Measurements from ENCODE around the gene ADD2.
"Not testable (repeated sequence)": the region's sequence is repeated elsewhere in the genome, so short reads cannot be mapped to it uniquely, and the experiment has no call there.

ADD2 gene

DNA sequence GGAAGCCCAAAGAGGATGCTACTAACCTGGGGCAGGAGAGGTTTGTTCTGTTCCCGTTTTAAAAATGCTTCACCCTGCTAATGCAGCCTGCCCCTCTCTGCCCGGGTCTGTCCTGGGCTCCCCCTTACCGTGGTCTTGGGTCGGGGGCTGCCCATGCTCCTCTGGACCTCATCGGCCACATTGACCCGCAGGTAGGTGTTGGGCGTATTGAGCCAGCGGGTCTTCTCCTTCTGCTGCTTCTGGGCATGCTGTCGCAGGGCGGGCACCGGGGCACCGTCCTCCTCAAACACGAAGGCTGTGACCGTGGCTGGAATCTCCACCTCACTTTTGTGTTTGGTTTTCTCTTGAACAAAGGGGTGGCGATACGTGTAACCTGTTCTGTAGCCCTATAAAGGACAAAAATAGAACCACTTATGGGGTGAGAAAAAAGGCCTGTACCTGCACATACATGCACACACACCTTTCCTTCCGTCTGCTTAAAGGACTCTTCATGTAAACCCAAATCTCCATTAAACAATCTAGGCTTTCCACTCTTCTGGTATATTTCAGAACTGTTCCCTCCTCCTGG is 89.3 kb downstream of the ADD2 start:
- in situ Hi-C loops (cut with MboI; ENCODE audit: low sequenced_read_pairs) = no loop called here

GRCh38 chr2:70676301-70677035 is 91.5 kb downstream of the ADD2 start:
- in situ Hi-C loops (cut with MboI; ENCODE audit: low sequenced_read_pairs) = no loop called here

DNA sequence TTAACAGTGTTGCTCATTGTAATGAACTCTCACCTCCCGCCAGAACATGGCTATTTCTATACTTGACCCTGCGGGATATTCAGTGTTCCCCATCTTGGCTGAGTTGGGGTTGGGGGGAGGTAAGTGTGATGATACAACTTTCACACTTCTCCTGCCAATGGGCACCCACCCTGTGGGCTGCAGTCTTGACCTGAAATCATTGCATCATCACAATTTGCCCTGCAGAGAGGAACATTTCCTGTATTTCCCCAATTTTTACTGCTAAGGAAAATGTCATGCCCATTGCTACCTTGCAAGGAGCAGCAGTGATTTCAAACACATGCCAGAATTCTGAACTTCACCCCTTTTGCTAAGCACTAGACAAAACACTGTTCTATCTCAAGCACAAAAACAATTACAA is 92.1 kb downstream of the ADD2 start:
- in situ Hi-C loops (cut with MboI; ENCODE audit: low sequenced_read_pairs) = no loop called here

GRCh38 chr2:70674636-70675430 is 93.2 kb downstream of the ADD2 start:
- in situ Hi-C loops (cut with MboI; ENCODE audit: low sequenced_read_pairs) = no loop called here

DNA sequence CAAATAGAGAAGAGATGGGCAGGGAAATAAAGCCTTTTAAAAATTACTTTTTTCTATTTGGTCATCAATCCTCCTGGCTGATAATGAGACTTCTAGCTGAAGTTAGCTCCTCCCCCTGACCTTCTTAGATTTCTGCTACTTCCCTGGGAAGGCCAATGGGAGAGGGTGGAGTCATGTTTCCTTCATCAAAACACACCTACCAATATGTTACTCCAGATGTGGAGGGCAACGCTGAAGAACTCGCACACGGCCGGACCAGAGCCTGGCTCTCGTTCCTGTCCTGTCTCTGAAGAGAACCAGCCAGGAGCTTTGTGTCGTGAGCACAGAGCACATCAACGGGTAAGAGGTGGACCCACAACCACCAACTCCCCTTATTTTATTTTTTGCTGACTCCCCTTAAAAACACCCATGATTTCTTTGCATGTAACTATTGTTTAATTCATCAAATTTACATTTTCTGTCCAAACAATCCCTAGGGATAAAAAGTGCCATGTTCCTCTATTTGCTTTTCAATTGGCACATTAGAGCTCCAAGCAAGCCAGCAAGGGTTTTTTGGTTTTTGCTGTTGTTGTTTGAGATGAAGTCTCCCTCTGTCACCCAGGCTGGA is 94.9 kb downstream of the ADD2 start:
- in situ Hi-C loops (cut with MboI; ENCODE audit: low sequenced_read_pairs) = no loop called here

DNA sequence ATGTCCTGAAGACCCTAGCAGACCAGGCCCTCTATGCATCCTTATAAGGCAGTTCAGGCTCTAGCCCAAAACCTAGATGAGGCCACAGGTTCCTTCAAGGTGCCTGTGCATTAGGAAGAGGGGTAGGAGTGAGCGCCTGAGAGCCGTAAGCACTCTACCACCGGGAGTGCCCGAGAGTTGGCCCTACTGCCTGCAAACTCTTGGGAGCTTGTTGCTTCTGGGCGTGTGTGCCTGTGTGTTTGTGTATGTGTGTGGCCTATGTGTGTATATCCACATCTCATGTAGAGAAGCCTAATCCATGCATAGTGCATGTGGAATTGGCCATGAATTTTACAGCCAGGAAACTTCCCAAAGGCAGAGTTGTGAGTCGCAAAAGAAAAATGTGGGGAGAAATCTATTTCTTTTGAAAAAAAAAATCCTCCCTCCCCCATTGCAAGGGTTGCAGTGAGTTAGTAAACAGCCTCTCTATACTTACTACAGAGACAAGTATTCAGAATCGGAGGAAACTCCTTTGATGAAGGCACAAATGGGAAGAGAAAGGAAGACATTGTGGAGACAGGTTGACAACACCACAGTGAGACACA is 96.8 kb downstream of the ADD2 start:
- in situ Hi-C loops (cut with MboI; ENCODE audit: low sequenced_read_pairs) = no loop called here

- in situ Hi-C loops (cut with MboI; ENCODE audit: low sequenced_read_pairs) = no loop called here
These were observed 97.4 kb downstream of the ADD2 start for GRCh38 chr2:70670626-70671025.

DNA sequence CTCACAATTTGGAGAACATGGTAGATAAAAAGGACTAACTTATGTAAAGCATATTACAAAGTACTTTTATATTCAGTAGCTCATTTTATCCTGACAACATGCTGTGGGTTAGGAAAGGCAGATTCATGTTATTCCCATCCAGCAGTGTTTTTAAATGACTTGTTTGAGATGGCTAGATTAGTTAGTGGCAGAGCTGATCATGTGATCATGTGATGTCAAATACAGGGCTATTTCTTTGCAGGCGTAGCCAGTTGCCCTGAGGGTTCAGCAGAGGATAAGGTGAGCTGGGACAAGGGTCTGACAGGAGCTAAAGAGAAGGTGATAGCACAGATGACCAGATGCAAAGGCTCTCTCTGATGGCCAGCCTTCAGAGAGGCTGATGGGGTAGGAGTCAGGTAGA is 97.8 kb downstream of the ADD2 start:
- in situ Hi-C loops (cut with MboI; ENCODE audit: low sequenced_read_pairs) = no loop called here

DNA sequence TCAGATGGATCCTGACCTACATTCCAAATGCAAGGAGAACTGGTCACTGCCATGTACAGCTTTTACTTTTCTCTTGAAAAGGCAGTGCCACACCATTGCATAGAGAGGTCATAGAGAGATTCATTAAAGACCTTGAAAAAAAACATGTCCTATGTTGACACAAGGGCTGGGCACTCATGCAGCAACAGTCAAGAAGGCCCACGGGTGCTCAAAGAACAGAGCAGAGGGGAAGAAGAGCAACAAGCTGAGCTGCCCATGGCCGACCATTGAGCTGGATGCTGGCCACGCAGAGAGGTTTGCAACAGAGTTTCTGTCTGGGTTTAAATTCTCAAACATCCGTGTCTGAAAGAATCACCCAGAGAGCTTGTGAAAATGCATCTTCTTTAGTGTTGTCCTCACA is 99.1 kb downstream of the ADD2 start:
- in situ Hi-C loops (cut with MboI; ENCODE audit: low sequenced_read_pairs) = no loop called here

DNA sequence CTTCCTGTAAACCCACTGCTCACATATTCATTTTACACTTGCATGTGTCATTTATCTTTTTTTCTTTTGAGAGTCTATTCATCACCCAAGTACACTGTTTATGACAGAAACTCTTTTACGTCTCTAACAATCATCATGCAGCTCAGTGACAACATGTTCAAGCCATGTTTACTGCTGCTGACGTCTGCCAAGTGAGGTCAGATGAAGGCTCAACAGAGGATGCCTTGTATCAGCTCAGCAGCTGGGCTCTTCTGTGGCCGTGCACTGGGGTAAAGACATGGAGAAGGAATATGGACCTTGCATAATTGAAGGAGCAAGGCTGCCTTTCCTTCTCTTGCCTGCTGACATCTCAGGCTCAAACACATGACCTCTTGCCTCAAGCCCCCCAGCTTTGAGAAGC is 99.6 kb downstream of the ADD2 start:
- in situ Hi-C loops (cut with MboI; ENCODE audit: low sequenced_read_pairs) = no loop called here

DNA sequence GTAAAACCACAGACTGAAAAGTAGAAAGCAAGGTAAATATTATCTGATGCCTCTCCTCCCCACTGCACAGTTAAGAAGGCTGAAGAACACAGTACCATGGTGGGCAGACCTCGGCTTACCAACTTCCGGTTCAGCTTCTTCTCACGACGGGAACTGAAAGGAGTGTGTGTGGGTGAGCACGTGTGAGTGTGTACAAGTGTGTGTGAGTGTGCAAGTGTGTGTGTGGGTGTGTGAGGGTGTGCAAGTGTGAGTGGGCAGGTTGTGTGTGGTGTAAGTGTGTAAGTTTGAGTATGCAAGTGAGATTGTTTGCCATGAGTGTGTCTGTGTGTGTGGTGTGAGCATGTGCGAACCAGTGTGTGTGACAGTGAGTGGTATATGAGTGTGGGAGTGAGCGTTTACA is 103.5 kb downstream of the ADD2 start:
- in situ Hi-C loops (cut with MboI; ENCODE audit: low sequenced_read_pairs) = no loop called here

DNA sequence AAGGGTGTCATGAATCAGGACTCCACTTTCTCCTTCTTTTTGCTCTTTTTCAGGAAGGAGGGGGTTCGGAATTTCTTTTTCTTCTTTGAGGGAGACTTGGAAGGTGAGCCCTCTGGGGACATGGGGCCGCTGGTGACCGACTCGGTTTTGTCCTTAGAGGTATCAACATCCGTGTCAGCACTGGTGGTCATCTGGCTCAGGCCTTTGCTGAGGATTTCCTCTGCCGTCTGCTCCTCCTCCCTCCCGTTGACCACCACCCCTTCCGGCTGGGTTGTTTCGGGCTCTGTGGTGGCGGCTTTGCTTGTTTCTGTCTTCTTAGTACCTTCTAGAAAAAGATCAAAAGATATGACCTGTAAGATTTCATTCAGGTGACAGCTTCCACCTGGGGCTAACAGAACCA is 104.6 kb downstream of the ADD2 start:
- in situ Hi-C loops (cut with MboI; ENCODE audit: low sequenced_read_pairs) = no loop called here

DNA sequence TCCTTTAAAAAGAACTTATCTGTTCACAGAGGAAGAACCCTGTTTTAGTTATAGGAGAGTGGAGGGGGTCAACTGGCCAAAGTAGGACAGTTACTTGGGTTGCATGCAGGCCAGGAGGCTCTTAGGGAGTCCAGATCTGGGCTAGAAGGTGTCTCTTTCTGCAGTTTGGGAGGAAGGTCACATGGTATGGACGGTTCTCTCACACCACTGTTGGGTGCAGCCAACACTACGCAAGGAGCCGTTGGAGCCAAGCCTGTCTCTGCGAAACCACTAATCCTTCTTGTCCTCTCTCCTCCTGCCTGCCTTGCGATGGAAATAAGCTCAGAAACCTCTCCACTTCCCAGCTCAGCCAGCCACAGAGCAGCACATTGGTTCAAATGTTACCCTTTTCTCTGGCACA is 108.4 kb downstream of the ADD2 start:
- in situ Hi-C loops (cut with MboI; ENCODE audit: low sequenced_read_pairs) = no loop called here

DNA sequence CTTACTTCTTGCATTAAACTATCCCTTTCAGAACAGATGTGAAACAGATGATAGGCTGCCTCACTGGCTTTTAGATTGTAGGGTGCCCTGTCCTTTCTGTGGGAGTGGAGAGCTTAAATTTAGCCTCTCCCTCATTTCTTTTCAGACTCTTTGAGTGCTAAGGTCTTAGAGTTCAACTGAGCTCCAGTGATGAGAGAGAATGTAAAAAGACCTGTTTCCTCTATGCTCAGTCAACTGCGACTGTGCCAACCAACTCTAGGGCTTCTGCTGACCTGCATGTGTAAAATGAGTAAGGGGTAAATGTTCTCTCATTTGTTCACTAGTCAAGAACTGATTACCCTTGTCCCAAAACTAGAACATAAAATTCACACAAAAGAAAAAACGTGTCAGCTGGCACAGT is 109.5 kb downstream of the ADD2 start:
- in situ Hi-C loops (cut with MboI; ENCODE audit: low sequenced_read_pairs) = no loop called here

- in situ Hi-C loops (cut with MboI; ENCODE audit: low sequenced_read_pairs) = no loop called here
These were observed 110.8 kb downstream of the ADD2 start for GRCh38 chr2:70657246-70657645.

- in situ Hi-C loops (cut with MboI; ENCODE audit: low sequenced_read_pairs) = no loop called here
These were observed 111.5 kb downstream of the ADD2 start for GRCh38 chr2:70656421-70657010.

DNA sequence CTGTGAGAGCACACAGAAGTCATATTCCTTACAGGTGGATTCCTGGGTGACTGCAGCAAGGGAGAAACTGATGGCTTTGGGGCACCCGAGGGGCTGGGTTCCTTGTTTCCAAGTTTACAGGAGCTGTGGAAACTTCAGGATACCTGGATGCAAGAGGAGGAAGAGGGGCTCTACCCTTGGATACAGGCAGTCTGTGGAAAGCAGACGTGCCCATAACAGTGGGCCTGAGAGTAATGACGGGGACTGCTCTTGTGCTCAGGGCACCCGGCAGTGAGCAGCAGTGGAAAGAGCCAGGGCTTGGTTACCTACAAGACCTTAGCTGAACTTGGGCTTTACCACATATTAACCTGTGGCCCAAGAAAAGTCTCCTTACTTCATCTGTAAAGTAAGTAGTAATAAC is 112.2 kb downstream of the ADD2 start:
- in situ Hi-C loops (cut with MboI; ENCODE audit: low sequenced_read_pairs) = no loop called here

DNA sequence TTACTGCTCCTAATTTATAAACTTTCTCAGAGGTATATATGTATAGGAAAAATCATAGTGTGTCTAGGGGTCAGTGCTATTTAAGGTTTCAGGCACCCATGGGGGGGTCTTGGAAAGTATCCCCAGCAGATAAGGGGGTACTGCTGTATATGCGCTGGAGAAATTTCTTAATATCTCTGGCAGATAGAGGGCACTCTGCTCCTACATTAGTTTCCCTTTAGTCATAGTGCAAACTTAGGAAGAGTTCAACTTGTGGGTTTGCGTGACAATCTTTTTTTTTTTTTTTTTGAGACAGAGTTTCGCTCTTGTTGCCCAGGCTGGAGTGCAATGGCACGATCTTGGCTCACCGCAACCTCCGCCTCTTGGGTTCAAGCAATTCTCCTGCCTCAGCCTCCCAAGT is 112.8 kb downstream of the ADD2 start:
- in situ Hi-C loops (cut with MboI; ENCODE audit: low sequenced_read_pairs) = not testable (repeated sequence)

DNA sequence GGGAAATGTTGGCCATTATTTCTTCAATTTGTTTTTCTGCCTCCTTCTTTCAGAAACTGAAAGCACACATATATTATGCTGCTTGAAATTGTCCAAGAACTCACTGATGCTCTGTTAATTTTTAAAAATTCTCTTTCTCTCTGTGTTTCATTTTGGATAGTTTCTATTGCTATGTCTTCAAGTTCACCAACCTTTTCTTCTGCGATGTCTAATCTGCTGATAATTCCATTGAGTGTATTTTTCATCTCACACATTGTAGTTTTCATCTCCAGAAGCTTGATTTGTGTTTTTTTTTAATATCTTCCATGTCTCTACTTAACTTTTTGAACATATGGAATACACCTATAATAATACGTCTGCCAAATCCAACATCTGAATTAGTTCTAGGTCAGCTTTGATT is 116.3 kb downstream of the ADD2 start:
- in situ Hi-C loops (cut with MboI; ENCODE audit: low sequenced_read_pairs) = no loop called here

- in situ Hi-C loops (cut with MboI; ENCODE audit: low sequenced_read_pairs) = no loop called here
These were observed 117.0 kb downstream of the ADD2 start for GRCh38 chr2:70651014-70651413.

GRCh38 chr2:70648961-70649360 is 119.0 kb downstream of the ADD2 start:
- in situ Hi-C loops (cut with MboI; ENCODE audit: low sequenced_read_pairs) = loop anchor here (25.0 kb wide), 1 partner anchor 737 kb away; the partner anchor contains the start of gene MXD1

All from HL-60/S4 treated with retinoic acid at 250 ng/mL for 4 days and 3 days (cell line).